DMS53 (cell line): ENCODE measurements around the gene SYT6.
A peak's percentile ranks its signal among the peaks of the same experiment; 100 is the strongest.
"Not testable (repeated sequence)": the region's sequence is repeated elsewhere in the genome, so short reads cannot be mapped to it uniquely, and the experiment has no call there.

ENCODE experiments used
- DNase-seq: peaks from one replicate; lab custom pipeline; 2025; lab: John Stamatoyannopoulos, UW

Gene SYT6

DNA sequence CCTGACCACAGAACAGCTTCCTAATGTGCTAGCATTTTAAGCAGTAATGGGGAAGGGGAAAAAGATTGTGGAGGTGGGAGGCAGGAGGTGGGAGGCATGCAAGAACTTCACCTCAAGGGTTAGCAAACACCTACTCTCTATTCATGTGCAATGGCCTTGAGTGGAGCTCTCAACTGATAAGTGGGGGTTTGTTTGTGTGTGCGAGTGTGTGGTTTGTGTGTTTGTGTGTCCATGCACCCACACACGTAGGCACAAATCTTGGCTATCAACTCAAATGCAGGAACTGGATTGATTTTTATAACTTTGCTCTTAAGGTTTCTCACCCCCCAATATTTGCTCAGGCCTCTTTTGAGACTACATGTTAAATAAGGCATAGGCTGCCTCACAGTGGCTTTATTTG, 78.6 kb downstream of the SYT6 start:
- DNase-seq, result peak; percentile 38

GRCh38 chr1:114072246-114072645, 81.4 kb downstream of the SYT6 start:
- DNase-seq, result no peak

GRCh38 chr1:114069762-114070161, 83.9 kb downstream of the SYT6 start:
- DNase-seq, result peak; percentile 45

DNA sequence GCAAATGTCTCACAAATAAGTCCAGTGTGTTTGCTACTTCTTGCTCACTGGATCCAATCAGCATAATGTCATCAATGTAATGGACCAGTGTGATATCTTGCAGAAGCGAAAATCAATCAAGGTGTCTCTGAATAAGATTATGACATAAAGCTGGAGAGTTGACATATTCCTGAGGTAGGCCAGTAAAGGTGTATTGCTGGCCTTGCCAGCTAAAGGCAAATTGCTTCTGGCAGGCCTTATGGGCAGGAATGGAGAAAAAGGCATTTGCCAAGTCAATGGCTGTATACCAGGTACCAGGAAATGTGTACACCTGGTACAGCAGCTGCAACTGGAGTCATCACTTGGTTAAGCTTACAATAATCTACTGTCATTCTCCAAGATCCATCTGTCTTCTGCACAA, 85.0 kb downstream of the SYT6 start:
- DNase-seq, result not testable (repeated sequence)

GRCh38 chr1:114065671-114066070, 88.0 kb downstream of the SYT6 start:
- DNase-seq, result not testable (repeated sequence)

GRCh38 chr1:114063544-114063943, 90.1 kb downstream of the SYT6 start:
- DNase-seq, result no peak

DNA sequence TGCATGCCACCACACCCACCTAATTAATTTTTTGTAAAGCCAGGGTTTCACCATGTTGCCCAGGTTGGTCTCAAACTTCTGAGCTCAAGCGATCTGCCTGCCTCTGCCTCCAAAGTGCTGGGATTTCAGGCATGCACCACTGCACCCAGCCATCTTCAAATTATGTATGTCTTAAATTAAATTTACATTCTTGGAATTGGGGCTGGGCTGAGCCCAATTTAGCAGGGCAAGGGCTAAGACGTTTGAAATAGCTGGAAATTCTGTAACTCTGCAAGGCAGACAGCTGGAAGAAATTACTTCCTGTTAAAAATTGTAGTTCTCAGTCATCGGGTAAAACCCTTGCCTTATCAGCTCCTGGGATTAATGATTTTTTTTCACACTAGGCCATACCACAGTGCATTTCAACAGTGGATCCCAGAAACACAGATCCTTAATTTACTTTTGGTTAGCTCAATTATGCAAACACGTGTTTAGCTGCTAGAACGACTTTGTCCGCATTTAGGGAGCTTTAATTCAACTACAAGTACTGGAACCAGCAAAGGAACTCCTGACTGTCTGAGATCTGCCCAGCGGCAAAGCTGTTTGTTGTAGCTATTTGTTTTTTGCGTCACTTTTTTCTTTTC, 91.1 kb downstream of the SYT6 start:
- no peak for DNase-seq

GRCh38 chr1:114061121-114061830, 92.4 kb downstream of the SYT6 start:
- DNase-seq, result no peak

DNA sequence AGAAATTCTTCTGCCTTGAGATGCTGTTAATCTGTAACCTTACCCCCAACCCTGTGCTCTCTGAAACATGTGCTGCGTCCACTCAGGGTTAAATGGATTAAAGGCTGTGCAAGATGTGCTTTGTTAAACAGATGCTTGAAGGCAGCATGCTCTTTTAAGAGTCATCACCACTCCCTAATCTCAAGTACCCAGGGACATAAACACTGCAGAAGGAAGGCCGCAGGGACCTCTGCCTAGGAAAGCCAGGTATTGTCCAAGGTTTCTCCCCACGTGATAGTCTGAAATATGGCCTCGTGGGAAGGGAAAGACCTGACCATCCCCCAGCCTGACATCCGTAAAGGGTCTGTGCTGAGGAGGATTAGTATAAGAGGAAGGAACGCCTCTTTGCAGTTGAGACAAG, 95.4 kb downstream of the SYT6 start:
- not testable (repeated sequence) for DNase-seq

DNA sequence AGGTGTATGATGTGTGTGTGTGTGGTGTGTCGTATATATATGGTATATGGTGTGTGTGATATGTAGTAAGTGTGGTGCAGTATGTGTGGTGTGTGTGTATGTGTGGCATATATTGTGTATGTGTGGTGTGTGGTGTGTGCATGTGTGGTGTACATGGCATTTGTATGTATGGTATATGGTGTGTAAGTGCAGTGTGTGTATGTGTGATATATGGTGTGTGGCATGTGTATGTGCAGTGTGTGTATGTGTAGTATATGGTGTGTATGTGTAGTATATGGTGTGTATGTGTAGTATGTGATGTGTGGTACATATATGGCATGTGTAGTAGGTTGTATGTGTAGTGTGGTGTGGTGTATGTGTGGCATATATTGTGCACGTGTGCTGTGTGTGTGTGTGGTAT, 99.5 kb downstream of the SYT6 start:
- no peak for DNase-seq

DNA sequence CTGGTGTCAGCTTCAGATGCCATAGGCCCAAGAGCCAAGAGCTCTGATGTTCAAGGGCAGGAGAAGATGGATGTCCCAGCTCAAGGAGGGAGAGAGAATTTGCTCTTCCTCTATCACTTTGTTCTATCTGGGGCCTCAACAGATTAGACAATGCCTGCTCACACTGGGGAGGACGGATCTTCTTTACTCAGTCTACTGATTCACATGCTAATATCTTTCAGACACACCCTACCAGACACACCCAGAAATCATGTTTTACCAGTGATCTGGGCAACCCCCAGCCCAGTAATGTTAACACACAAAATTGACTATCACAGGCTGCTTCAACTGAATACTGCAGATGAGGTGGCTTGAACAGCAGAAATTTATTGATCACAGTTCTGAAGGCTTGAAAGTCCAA, 105.4 kb downstream of the SYT6 start:
- no peak for DNase-seq

DNA sequence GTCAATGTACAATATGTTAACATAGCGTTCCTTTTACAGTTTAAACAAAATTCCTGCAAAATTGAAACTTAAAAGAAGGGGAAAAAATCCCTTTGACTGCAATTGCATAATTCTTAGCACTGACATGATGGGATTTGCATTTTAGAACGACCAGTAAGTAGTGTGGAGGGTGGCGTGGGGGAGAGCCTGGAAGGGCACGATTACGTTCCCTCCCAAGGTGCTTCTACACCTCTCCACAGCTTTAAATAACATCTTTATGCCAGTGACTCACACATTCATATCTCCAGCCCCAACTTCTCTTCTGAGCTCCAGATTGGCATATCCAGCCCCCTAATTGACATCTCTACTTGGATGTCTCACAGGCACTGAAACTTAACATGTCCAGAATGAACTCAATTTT, 110.1 kb downstream of the SYT6 start:
- DNase-seq, result no peak

DNA sequence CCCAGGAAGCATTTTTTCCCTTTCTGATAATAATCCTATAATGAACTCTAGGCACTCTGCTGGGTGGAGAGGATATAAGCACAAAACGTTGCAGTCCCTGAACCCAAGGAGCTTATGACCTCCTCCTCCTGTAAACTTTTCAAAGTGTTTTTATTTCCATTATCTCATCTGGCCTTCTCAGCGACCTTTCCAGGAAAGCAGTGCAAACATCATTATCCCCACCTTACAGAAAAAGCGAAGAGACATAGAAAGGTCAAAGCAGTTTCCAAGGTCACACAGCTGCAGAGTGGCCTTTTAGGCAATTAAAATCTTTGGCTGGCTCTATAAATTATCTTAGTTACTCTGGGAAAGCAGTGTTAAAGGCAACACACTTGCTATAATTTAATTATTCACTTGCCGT, 110.6 kb downstream of the SYT6 start:
- DNase-seq, result no peak

- DNase-seq, result no peak
Observed at GRCh38 chr1:114040273-114041015, 113.2 kb downstream of the SYT6 start.
